Testis (tissue), 2 donors: ENCODE measurements around the gene LCOR.

Experiments used
- POLR2A ChIP-seq: fragments of 450-650 bp; IDR thresholded peaks from one replicate; pipeline ENCODE4 v1.6.1; 2017; ENCODE audit warnings: antibody characterized with exemption, mild to moderate bottlenecking, moderate library complexity
- TF ChIP-seq, protein P1 (sequence below), 3 experiments: fragments of 450-650 bp in 2 of 3; fragments of 200-600 bp in 1 of 3; sonication (generic) in 1 of 3; IDR thresholded peaks; one replicate each; pipeline ENCODE4 v1.5.1; 2016 to 2019; ENCODE audit warnings: antibody characterized with exemption in 3 of 3, mild to moderate bottlenecking in 2 of 3, moderate library complexity in 1 of 3

DNA sequence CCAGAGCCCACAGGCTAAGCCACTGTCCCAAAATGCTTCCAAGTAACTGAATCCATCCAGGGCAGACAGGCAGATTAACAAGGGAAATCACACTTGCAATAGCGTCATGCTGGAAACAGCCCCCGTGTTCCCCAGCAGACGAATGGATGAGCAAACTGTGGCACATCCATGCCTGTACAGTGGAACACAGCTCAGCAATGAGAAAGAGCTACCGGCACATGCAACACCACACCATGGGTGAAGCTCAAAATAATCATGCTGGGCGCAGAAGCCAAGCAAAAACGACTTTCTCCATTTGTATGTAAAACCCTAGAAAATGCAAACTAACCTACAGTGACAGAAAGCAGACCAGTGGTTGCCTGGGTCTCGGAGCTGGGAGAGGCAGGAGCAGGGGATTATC lies 200.5 kb downstream of the LCOR start:
- TF ChIP-seq, protein P1, sequence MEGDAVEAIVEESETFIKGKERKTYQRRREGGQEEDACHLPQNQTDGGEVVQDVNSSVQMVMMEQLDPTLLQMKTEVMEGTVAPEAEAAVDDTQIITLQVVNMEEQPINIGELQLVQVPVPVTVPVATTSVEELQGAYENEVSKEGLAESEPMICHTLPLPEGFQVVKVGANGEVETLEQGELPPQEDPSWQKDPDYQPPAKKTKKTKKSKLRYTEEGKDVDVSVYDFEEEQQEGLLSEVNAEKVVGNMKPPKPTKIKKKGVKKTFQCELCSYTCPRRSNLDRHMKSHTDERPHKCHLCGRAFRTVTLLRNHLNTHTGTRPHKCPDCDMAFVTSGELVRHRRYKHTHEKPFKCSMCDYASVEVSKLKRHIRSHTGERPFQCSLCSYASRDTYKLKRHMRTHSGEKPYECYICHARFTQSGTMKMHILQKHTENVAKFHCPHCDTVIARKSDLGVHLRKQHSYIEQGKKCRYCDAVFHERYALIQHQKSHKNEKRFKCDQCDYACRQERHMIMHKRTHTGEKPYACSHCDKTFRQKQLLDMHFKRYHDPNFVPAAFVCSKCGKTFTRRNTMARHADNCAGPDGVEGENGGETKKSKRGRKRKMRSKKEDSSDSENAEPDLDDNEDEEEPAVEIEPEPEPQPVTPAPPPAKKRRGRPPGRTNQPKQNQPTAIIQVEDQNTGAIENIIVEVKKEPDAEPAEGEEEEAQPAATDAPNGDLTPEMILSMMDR (IDR thresholded peaks at IDR 0.05): no peak
- no peak for TF ChIP-seq POLR2A
